Ramos (cell line): ENCODE results near the gene PKP3.
"Not testable (repeated sequence)": the region's sequence is repeated elsewhere in the genome, so short reads cannot be mapped to it uniquely, and the experiment has no call there.

Experiments used
- in situ Hi-C: fragments of 300-500 bp; cut with MboI; formaldehyde crosslinking; loops from one replicate; pipeline ENCODE4 v1.14.3; 2022; ENCODE audit warnings: low sequenced_read_pairs; ENCODE audit not compliant: unreplicated experiment

PKP3 gene

GRCh38 chr11:362642-363442, 31.2 kb upstream of the PKP3 start:
- in situ Hi-C loops, result no loop called here

- in situ Hi-C loops, result not testable (repeated sequence)
These were observed 30.6 kb upstream of the PKP3 start for GRCh38 chr11:363443-363805.

- in situ Hi-C loops, result no loop called here
These were observed 29.9 kb upstream of the PKP3 start for GRCh38 chr11:363948-364761.

GRCh38 chr11:364991-365725, 28.9 kb upstream of the PKP3 start:
- in situ Hi-C loops, result no loop called here

- in situ Hi-C loops, result no loop called here
These were observed 28.2 kb upstream of the PKP3 start for GRCh38 chr11:365831-366230.

- in situ Hi-C loops, result no loop called here
These were observed 26.0 kb upstream of the PKP3 start for GRCh38 chr11:367956-368413.

GRCh38 chr11:368414-369335, 25.3 kb upstream of the PKP3 start:
- in situ Hi-C loops, result no loop called here

- in situ Hi-C loops, result no loop called here
These were observed 24.5 kb upstream of the PKP3 start, which contains the start of gene B4GALNT4 for GRCh38 chr11:369336-370018. B4GALNT4 (plus strand) TSS chr11:369499; CDS start chr11:369804, 305 bp downstream.

GRCh38 chr11:370070-370941, 23.7 kb upstream of the PKP3 start:
- in situ Hi-C loops, result no loop called here

GRCh38 chr11:371051-371450, 23.0 kb upstream of the PKP3 start:
- in situ Hi-C loops, result no loop called here

- in situ Hi-C loops, result no loop called here
These were observed 22.1 kb upstream of the PKP3 start for GRCh38 chr11:371716-372590.

GRCh38 chr11:372809-373715, 20.9 kb upstream of the PKP3 start:
- in situ Hi-C loops, result no loop called here

GRCh38 chr11:373716-374551, 20.1 kb upstream of the PKP3 start:
- in situ Hi-C loops, result no loop called here

GRCh38 chr11:375065-376025, 18.7 kb upstream of the PKP3 start:
- in situ Hi-C loops, result no loop called here
